Measurements from ENCODE around the gene RANBP1. TPM values are rescaled to one million over a fixed set of nuclear protein-coding genes. Genes with fewer than 3 reads are reported as not detected.

The RANBP1 gene
- total RNA-seq, 4 donors from 2014 or later, result 45.6 to 128 (median 106) TPM

GRCh38 chr22:20069331-20070042 is 46.4 kb upstream of the RANBP1 start:
- intact Hi-C loops (cut with DNase I; ENCODE audit: low total_unique reads) (loop anchor here (5.0 kb wide), 1 partner anchor 37 kb away; no protein-coding TSS in a partner anchor), in situ Hi-C loops (cut with MboI; ENCODE audit: low pct_ligation_motif_present in 1 of 4, low pct_unique_long_range_greater_than_20kb in 1 of 4, low sequenced_read_pairs in 3 of 4) (no loop called here)
- Histone ChIP-seq H3K36me3 (no peaks in the 10 kb centered on the region), H3K4me3 (no peak overlapping the region), H3K9me3 (no peaks in the 10 kb centered on the region), H3K4me1 (no peaks in the 10 kb centered on the region), H3K27ac (no peak overlapping the region), H3K27me3 (no peaks in the 10 kb centered on the region)
- TF ChIP-seq POLR2A (IDR thresholded peaks at IDR 0.05) (no peak), POLR2AphosphoS5 (IDR thresholded peaks at IDR 0.05) (no peak), CTCF (IDR thresholded peaks at IDR 0.05) (no peak), EP300 (IDR thresholded peaks at IDR 0.05; ENCODE audit: low read depth) (no peak)
- DNase-seq, result no peak
- WGBS, 2 donors (ENCODE audit: low coverage in 1 of 2), result 91 to 100% methylated on average over 1 to 7 of the region's 7 CpGs

- no peaks in the 10 kb centered on the region for H3K36me3 ChIP-seq
- no peak for DNase-seq
- no peak for TF ChIP-seq EP300 (IDR thresholded peaks at IDR 0.05; ENCODE audit: low read depth)
- no peak for TF ChIP-seq POLR2AphosphoS5 (IDR thresholded peaks at IDR 0.05)
- TF ChIP-seq CTCF (IDR thresholded peaks at IDR 0.05), result no peak
- no peak for TF ChIP-seq POLR2A (IDR thresholded peaks at IDR 0.05)
- in situ Hi-C loops (cut with MboI; ENCODE audit: low pct_ligation_motif_present in 1 of 4, low pct_unique_long_range_greater_than_20kb in 1 of 4, low sequenced_read_pairs in 3 of 4), result no loop called here
- 85 to 90% methylated on average over 6 to 8 of the region's 8 CpGs for WGBS, 2 donors (ENCODE audit: low coverage in 1 of 2)
- no peak overlapping the region for H3K4me3 ChIP-seq
- no peaks in the 10 kb centered on the region for H3K4me1 ChIP-seq
- H3K9me3 ChIP-seq, result no peaks in the 10 kb centered on the region
- intact Hi-C loops (cut with DNase I; ENCODE audit: low total_unique reads), result loop anchor here (5.0 kb wide), 1 partner anchor 39 kb away; no protein-coding TSS in a partner anchor
- no peaks in the 10 kb centered on the region for H3K27me3 ChIP-seq
- H3K27ac ChIP-seq, result no peak overlapping the region
Observed at GRCh38 chr22:20071524-20071972, 44.4 kb upstream of the RANBP1 start.

- intact Hi-C loops (cut with DNase I; ENCODE audit: low total_unique reads) (no loop called here), in situ Hi-C loops (cut with MboI; ENCODE audit: low pct_ligation_motif_present in 1 of 4, low pct_unique_long_range_greater_than_20kb in 1 of 4, low sequenced_read_pairs in 3 of 4) (no loop called here)
- TF ChIP-seq POLR2AphosphoS5 (IDR thresholded peaks at IDR 0.05) (no peak), EP300 (IDR thresholded peaks at IDR 0.05; ENCODE audit: low read depth) (no peak), CTCF (IDR thresholded peaks at IDR 0.05) (no peak), POLR2A (IDR thresholded peaks at IDR 0.05) (no peak)
- H3K36me3 ChIP-seq, result no peaks in the 10 kb centered on the region
- 65 to 75% methylated on average over 5 to 6 of the region's 6 CpGs for WGBS, 2 donors (ENCODE audit: low coverage in 1 of 2)
- no peaks in the 10 kb centered on the region for H3K9me3 ChIP-seq
- peaks cover 6 to 17% (median 10%) of the 10 kb centered on the region in 4 donors for H3K4me1 ChIP-seq
- H3K27me3 ChIP-seq, result no peaks in the 10 kb centered on the region
- no peak for DNase-seq
- H3K4me3 ChIP-seq, result no peak overlapping the region
- no peak overlapping the region for H3K27ac ChIP-seq
Observed at GRCh38 chr22:20076627-20077172, 39.2 kb upstream of the RANBP1 start.

GRCh38 chr22:20079745-20080444 is 36.0 kb upstream of the RANBP1 start, which contains the start of gene DGCR8:
DGCR8 (plus strand) TSS chr22:20080241; CDS start chr22:20085964, 5,723 bp downstream.
- H3K4me1 ChIP-seq, result peaks cover 22 to 49% (median 30%) of the 10 kb centered on the region in 4 donors
- in situ Hi-C loops (cut with MboI; ENCODE audit: low pct_ligation_motif_present in 1 of 4, low pct_unique_long_range_greater_than_20kb in 1 of 4, low sequenced_read_pairs in 3 of 4) (no loop called here), intact Hi-C loops (cut with DNase I; ENCODE audit: low total_unique reads) (no loop called here)
- no peaks in the 10 kb centered on the region for H3K36me3 ChIP-seq
- H3K27me3 ChIP-seq, result no peaks in the 10 kb centered on the region
- TF ChIP-seq EP300 (IDR thresholded peaks at IDR 0.05; ENCODE audit: low read depth), result peak; percentile 66
- peak; percentile 50 for TF ChIP-seq POLR2A (IDR thresholded peaks at IDR 0.05)
- peak; percentile 73 to 89 (median 76) for TF ChIP-seq POLR2AphosphoS5 (IDR thresholded peaks at IDR 0.05)
- TF ChIP-seq CTCF (IDR thresholded peaks at IDR 0.05), result no peak
- 0% methylated on average over 6 of the region's 100 CpGs; no CpG with 5 or more reads in 1 of the 2 donors for WGBS, 2 donors (ENCODE audit: low coverage in 1 of 2)
- no peaks in the 10 kb centered on the region for H3K9me3 ChIP-seq
- peak within 1 kb of the TSS; percentile 92 to 98 (median 94) for H3K27ac ChIP-seq
- peak within 1 kb of the TSS; percentile 62 to 94 (median 80) for H3K4me3 ChIP-seq
- DNase-seq, result peak; percentile 94

Data from transverse colon (tissue), 4 donors.